ENCODE measurements around the gene KSR2.

DNA sequence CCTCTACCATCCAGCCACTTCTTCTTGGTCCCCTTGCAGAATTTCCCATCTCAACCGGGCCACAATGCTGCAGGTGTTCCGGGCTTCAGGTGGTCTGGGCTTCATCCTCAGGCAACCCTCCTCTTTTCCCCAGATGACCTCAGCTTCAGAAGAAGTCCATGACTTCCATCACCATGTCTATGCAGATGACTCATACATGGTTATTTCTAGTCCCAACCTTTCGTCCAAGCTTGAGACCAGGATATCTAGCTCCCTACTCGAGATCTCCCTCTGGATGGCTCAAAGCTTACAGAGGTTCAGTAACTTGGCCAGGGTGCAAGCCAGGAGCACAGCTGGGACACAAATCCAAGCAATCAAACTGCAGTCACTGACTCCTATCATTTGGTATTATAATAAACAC is 452.8 kb downstream of the KSR2 start:
- TF ChIP-seq CTCF (IDR thresholded peaks at IDR 0.05) (no peak), POLR2A (IDR thresholded peaks at IDR 0.05) (no peak)
